ENCODE data around the gene SMAD9. TPM values are rescaled to one million over a fixed set of nuclear protein-coding genes. Genes with fewer than 3 reads are reported as not detected.

The SMAD9 gene
- total and polyA plus RNA-seq, 9 of the 15 experiments (the other 6 are each of a cell fraction or from before 2014, with no cell fraction given) = 0.02 to 0.08 (median 0.03) TPM; not detected in 4

- H2AFZ ChIP-seq (ENCODE audit: low read depth, low read length) = no peak overlapping the region
- no peaks in the 10 kb centered on the region for H3K36me3 ChIP-seq (ENCODE audit: control insufficient read depth, insufficient read depth, low read length)
- no TSS peak for BruUV-seq (replicated peaks)
- no peaks in the 10 kb centered on the region for H3K9me3 ChIP-seq (replicated peaks; ENCODE audit: control insufficient read depth, insufficient read depth, low read depth, low read length)
- ChIA-PET POLR2A (no interaction called here), CTCF (ENCODE audit: low intra/inter-chr PET ratio) (no interaction called here)
- H3K27ac ChIP-seq (ENCODE audit: extremely low read depth, low read depth, low read length) = no peak overlapping the region
- no peaks in the 10 kb centered on the region for H3K9me1 ChIP-seq (ENCODE audit: control insufficient read depth, insufficient read depth, low read length)
- H3K4me3 ChIP-seq = no peak overlapping the region
- H3K9ac ChIP-seq (ENCODE audit: insufficient read depth in 1 of 2, low read depth in 2 of 2, low read length in 2 of 2) = no peak overlapping the region
- DNase-seq (ENCODE audit: extremely low read depth in 1 of 4, low spot score in 3 of 4) (no peak), ATAC-seq (no peak), FAIRE-seq (no peak)
- peaks cover 30% of the 10 kb centered on the region in 2 experiments for H3K27me3 ChIP-seq (ENCODE audit: control insufficient read depth in 2 of 2, insufficient read depth in 2 of 2, low read length in 2 of 2)
- H4K20me1 ChIP-seq (replicated peaks; ENCODE audit: control insufficient read depth, insufficient read depth, low read length) = no peaks in the 10 kb centered on the region
- no peak overlapping the region for H3K4me2 ChIP-seq (ENCODE audit: insufficient read depth, low read length)
- WGBS (ENCODE audit: insufficient coverage, low coverage, missing lambda C conversion rate) = 18% methylated on average over 10 of the region's 10 CpGs
- no peaks in the 10 kb centered on the region for H3K79me2 ChIP-seq (ENCODE audit: control insufficient read depth, insufficient read depth, low read length)
- in situ Hi-C loops (cut with MboI) (no loop called here), intact Hi-C loops (cut with micrococcal nuclease) (no loop called here)
- H3K4me1 ChIP-seq (replicated peaks in 1 of 2; ENCODE audit: control insufficient read depth in 2 of 2, insufficient read depth in 2 of 2, low read length in 2 of 2) = peaks cover 0 to 9% of the 10 kb centered on the region in 2 experiments; a peak in 2 of 5 replicates
- no peak for TF ChIP-seq MGA (IDR thresholded peaks at IDR 0.05)
- no peak for TF ChIP-seq SNAPC5 (CRISPR knock-in tag; IDR thresholded peaks at IDR 0.05)
- TF ChIP-seq CCNT2 (IDR thresholded peaks at IDR 0.05; ENCODE audit: borderline replicate concordance, extremely low read depth, insufficient read length, low read depth, low read length) = no peak
- TF ChIP-seq ZBTB12 (CRISPR knock-in tag; IDR thresholded peaks at IDR 0.05) = no peak
- TF ChIP-seq POLR2G (IDR thresholded peaks at IDR 0.05; ENCODE audit: low read depth, low read length) = no peak
- no peak for TF ChIP-seq CGGBP1 (CRISPR knock-in tag; IDR thresholded peaks at IDR 0.05)
- no peak for TF ChIP-seq CHD1 (IDR thresholded peaks at IDR 0.05; ENCODE audit: low read length)
- TF ChIP-seq TEAD1 (CRISPR knock-in tag; IDR thresholded peaks at IDR 0.05) = no peak
Measured at GRCh38 chr13:36921631-36922301, 1.7 kb upstream of the SMAD9 start.

Data from K562 (cell line).